EH (cell line): ENCODE measurements around the gene LILRB5.
A peak's percentile ranks its signal among the peaks of the same experiment; 100 is the strongest.
"Not testable (repeated sequence)": the region's sequence is repeated elsewhere in the genome, so short reads cannot be mapped to it uniquely, and the experiment has no call there.

Experiments used
- DNase-seq: peaks from one replicate; pipeline ENCODE4 v3.0.0-alpha.2; 2015; ENCODE audit warnings: low read depth

LILRB5 gene

DNA sequence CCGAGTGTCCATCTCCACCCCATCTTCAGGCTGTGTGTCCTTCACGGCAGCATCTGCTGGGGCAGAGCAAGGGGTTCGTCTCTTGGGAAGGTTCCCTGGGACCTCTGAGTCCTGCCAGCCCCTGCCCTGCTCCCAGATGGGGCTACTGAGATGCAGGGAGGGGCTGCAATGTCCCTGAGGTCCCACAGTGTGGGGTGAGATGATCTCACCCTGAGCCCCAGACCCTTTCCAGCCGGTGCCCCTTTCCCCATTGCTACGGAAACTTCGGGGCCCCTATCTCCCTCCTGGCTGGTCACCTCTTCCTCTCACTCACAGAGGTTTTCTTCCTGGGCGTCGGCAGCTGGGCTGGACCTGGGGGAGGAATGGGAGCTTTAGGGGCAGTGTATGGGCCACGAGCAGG lies 18.9 kb upstream of the LILRB5 start:
- DNase-seq, result no peak

DNA sequence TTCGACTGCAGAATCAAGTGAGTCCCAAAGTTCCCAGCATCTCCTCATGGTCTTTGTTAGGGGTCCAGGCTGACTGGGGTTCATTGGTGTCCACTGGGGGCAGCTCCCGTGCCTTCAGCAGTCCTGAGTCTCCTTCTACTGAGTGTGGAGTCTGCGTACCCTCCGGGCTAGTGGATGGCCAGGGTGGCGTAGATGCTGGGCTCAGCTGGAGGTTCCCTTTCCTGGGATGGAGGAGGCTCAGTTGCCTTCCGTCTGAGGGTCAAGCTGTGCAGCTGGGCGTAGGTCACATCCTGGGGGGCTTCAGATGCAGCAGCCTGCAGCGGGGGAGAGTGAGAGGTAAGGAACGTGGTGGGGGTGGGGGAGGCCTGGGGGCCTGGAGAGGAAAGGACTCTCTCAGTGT lies 17.4 kb upstream of the LILRB5 start:
- DNase-seq, result not testable (repeated sequence)

DNA sequence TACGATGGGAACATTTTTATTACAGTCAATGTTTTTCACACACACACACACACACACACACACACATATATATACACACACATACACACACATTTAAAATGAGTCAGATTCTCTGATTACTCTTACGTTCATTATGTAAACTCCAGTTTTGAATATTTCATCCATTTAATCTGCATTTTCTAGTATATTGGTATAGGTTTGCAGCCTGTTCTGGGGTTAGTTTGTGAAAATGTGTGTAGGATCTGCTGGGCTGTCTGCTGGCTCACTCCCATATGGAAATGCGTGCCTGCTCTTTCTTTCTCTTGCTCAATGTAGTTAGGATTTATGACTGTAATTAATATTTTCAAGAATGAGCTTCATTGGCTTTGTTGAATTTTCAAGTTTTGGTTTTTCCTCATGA lies 16.7 kb upstream of the LILRB5 start:
- DNase-seq, result no peak

DNA sequence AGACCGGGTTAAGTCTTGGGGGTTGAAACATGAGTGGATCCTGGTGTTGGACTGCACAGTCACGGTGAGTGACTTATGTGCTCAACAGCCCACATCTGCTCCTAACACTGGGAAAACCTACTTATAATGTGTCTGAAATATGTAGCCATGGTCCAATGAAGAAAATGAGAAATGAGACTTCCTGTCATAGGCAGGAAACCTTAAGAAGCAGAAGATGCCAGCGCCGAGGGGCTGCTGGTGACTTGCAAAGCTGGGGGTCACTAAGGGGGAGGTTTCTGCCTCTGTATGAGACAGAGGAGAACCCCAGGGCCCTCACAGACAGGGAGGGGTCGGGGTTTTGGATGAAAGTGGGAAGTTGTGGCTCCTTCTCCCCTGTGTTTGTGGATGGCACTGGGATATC lies 15.1 kb upstream of the LILRB5 start:
- not testable (repeated sequence) for DNase-seq

DNA sequence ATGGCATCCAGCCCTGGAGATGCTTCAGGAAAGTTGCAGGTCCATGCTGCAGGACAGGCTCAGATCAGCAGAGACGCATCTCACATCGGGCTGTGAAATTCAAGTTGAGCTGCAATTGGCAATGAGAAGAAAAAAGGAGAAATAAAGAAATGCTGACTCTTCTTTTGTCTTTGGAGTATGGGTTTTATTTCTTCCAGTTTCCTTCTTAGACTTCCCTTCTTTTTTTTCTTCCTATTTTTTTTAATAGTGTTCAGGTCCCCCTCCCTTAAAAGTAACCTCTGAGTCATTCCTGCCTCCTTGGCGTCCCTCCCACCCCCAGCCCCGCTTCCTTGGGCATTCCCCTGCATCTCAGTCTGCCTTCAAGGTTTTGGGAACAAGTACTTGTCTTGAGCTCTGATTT lies 14.5 kb upstream of the LILRB5 start:
- not testable (repeated sequence) for DNase-seq

DNA sequence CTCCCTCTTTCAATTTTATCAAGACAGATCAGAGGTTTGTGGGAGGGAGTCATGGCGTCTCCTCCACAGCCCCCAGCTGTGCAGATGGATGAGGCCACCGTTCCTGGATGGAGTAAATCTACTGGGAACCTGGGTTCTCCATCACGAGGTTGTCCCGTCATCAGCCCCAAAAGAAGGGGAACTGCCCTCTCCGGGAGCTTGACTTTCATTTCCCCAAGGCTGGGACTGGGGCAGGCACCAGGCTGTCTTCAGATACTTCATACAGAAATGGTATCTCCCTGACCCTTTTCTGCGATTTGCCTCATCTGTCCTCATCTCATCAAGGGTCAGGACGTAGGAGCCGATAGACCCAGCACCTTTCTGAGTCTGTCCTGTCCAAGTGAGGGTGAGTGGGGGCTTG lies 14.0 kb upstream of the LILRB5 start:
- DNase-seq, result no peak

DNA sequence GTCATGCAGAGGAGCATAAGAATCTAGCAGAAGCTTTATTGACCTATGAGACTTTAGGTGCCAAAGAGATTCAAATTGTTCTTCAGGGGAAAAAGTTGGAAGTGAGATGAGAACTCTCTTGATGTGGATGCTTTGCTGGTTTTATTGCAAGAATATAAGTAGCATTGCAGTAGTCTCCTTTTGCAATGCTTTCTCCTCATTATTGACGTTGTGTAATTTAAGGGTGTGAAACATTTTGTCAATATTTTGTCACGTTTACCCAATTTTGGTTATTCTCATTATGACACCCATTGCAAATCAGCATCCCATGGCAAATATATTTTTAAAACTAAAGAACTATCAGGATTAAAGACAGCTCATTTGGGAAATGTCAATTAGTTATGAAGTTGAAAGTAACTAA lies 11.9 kb upstream of the LILRB5 start:
- DNase-seq, result no peak

DNA sequence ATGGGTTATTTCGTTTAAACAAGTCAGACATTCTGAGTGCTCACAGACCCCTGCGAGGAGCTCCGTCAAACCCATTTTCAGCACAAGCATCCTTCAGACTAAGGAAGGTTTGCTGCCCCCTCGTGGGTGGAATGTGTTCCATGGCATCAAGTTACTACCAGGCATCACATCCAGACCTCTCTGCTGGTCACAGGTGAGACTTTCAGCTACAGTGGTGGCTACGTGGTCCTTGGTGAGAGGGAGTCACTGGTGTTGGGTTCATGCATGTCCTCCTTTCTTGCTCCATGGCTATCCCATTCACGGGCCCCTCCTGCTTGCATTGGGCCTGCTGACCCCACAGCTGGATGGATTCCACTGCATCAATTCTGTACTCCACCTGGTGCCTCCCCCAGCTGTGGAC lies 9.1 kb upstream of the LILRB5 start:
- peak; percentile 67 for DNase-seq

DNA sequence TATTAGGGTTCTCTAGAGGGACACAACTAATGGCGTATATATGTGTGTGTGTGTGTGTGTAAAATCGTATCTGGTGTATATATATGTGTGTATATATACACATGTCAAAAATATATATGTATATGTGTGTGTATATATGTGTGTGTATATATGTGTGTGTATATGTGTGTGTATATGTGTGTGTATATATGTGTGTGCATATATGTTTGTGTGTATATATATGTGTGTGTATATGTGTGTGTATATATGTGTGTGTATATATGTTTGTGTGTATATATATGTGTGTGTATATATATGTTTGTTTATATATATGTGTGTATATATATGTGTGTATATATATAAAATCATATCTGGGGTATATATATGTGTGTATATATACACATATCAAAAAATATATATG lies 5.4 kb upstream of the LILRB5 start:
- DNase-seq, result no peak

DNA sequence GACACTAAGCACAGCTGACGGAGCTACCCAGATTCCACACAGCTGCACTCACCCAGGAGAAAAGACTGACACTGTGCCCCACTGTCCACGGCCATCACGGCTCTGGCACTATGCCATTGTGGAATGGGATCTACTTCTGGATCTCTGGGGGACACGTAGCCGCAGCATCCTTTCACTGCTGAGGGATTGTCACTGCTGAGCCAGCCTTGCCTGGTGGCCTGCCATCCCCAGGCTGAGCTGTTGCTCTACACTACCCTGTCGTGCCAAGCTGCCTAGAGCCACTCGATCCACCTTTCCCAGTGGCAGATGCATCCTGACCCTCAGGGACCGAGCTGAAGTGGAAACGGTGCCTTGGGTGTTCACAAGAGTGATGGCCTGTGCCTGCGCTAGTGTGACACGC lies 5.0 kb upstream of the LILRB5 start:
- no peak for DNase-seq

DNA sequence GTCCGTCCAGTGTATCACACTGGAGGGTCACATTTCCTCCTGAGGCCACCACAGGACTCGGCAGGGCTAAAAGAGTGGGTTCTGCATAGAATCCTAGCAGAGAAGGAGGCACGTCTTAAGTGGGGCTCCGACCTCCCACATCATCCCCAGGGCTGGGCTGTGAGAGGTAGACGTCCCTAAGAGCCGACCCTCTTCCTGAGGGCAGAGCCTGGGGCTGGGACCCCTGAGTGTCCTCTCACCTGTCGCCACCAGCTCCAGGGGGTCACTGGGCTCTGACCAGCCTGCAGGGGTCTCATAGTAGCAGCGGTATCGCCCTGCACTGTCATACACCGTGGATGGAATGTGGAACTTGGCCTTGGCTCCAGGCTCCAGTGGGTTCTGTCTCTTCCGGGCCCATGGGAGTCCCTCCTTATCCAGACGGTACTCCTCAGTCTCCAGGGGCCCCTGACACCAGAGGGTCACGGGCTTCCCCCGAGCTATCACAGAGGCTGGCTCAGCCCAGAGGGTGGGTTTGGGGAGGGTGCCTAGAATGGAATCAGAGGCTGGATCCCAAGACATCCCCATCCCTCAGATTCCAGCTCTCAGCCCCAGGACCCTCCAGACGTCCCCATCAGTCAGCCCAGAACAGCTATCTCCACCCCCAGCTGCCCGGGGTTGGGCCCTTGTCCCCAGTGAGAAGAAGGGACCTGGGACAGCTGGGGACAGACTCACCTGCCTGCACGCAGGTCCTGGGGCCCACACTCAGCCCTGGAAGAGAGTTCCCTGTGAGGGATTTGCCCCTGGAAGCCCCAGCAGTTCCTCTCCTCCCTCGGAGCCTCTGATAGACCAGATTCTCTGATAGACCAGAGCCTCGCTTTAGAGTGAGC lies 590 bp downstream of the LILRB5 start:
- no peak for DNase-seq

DNA sequence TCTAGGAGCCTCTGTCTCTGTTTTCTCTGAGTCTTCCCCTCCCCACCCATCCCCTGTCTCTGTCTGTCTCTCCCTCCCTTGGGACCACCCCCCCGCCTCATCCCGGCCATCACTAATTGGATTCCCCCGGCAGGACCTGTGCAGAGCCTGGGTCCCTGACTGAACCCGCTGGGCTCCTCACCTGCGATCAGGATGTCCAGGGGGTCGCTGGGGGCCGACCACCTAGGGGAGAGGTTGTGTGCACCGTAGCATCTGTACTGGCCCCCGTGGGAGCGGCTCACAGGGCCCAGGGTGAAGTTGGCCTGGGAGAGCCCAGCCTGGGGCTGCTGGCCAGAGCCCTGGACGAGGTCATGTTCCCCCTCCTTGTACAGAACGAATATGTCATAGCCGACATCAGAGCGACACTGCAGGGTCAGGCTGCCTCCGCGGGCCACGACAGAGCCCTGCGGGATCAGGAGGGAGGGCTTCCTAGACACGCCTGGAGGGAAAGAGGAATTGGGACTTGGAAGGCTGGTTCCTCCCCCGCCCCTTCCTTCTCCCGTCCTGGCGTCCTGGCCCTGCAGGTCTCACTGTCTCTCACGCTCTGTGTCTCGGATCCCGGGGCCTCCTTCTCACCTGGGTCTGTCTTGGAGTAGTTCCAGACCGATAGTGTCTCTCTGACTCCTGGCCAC lies 1.8 kb downstream of the LILRB5 start:
- no peak for DNase-seq

DNA sequence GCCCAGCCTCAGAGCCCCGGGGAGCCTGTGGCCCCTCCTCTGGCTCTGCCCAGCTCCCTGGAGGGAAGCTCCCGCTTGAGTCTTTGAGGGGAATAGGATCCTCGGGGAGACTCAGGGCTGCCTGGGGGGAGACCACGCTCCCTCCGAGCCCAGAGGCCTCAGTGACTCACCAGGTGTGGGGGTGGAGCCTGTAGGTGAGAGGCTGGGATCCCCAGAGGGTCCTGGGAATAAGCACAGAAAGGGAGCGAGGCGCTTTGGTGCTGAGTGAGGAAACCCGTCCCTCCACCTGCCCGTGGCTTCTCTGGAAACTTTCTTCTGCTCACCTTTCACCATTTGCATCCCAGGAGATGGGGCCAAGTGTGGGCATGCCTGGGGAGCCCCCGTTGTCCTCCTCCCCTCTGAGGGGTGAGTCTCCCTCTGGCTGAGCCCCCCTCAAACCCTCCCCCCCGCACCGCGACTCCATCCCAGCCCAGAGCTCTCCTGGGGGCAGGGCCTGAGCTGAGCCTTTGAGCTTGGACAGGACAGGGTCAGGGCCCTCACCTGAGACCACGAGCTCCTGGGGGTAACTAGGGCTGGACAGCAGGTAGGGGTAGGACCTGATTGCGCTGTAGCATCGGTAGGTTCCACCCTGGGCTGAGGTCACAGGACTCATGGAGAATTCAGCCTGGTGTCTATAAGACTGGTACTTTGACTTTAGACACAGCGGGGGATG lies 2.7 kb downstream of the LILRB5 start:
- no peak for DNase-seq

DNA sequence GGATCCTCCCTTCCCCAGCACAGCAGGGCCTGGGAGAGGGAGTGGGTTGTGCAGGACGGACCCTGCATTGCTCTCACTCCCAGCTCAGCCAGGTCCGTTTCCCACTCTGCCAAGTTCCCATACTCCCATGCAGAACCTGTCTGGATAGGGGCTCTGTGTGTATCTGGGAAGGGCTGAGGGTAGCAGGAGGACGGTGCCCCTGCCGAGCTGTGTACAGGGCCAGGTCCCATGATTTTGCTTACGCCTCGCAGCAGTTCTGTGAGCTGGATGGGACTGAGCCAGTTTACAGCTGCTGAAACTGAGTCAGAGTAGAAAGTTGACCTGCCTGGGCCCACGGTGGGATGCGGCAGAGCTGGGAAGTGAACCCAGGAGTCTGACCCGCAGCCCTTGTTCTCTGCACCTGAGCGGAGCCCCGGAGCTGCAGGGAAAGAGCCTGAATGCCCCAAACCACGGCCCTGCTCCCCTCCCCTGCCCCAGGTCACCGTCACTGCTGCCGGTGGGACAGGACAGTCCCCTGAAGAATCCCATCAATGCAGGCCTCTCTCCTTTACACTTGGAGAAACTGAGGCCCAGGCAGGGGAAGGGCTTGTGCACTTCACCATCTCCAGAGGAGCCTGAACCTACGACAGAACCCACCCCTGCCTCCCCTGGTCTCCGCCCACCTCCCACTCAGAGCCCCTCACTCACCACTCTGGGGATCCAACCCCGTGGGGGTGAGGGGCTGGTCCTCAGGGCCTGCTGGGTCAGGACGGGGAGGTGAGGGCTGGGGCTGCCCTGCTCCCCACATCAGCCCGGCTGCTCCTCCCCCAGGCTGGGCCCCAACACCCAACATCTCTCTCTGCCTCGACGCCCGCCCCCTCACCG lies 3.5 kb downstream of the LILRB5 start:
- no peak for DNase-seq

DNA sequence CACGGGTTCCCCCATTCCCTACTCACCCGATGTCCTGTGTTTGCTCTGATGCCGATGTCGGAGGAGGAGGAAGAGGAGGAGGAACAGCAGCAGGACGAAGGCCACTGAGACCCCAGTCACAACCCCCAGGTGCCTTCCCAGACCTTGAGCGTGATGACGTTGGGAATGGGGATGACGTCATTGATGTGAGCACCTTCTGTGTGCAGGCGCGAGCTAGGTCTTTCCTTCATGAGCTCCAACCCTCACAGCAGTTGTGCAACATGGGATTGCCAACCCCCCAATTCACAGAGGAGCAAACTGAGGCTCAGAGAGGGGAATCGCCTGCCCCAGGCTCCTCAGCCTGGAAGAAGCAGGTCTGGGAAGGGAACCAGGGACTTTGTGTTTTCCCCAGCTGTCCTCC lies 4.2 kb downstream of the LILRB5 start:
- no peak for DNase-seq

DNA sequence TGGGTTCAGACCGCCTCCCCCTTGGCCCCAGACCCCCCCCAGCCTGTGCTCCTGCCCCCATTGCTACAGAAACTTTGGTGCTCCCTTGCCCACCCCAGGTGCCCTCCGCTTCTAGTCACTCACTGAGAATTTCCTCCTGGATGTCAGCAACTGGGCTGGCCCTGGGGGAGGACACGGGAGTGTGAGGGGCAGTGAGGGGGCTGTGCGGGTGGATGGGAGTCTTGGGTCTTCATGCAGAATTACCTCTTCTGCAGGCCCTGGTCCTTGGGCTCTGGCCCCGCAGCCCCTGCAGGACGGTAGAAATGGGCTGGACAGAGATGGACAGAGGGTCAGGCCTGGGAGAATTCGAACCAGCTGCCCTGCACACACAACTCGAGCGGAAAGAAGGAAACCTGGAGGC lies 4.8 kb downstream of the LILRB5 start:
- no peak for DNase-seq

DNA sequence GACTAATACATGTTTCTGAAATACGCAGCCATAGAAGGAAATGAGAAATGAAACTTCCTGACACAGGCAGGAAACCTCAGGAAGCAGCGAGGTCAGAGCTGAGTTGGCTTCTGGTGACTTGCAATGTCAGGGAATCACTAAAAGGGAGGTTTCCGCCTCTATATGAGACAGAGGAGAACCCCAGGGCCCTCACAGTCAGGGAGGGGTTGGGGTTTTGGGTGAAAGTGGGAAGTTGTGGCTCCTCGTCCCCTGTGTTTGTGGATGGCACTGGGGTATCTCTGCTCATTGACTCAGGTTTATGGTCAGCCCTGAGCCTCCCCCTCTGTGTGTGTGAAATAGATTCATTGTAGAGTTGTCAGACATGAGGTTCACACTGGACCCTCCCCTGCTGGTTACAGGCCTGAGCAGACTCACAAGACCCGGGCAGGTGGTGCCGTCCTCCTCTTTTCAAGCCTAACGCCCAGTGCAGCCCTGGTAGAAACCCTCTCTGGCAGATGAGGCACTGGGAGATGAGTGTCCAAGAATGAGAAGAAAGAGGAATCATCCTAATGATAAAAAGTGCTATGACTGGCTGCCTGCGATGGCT lies 9.0 kb downstream of the LILRB5 start:
- DNase-seq, result peak; percentile 40

DNA sequence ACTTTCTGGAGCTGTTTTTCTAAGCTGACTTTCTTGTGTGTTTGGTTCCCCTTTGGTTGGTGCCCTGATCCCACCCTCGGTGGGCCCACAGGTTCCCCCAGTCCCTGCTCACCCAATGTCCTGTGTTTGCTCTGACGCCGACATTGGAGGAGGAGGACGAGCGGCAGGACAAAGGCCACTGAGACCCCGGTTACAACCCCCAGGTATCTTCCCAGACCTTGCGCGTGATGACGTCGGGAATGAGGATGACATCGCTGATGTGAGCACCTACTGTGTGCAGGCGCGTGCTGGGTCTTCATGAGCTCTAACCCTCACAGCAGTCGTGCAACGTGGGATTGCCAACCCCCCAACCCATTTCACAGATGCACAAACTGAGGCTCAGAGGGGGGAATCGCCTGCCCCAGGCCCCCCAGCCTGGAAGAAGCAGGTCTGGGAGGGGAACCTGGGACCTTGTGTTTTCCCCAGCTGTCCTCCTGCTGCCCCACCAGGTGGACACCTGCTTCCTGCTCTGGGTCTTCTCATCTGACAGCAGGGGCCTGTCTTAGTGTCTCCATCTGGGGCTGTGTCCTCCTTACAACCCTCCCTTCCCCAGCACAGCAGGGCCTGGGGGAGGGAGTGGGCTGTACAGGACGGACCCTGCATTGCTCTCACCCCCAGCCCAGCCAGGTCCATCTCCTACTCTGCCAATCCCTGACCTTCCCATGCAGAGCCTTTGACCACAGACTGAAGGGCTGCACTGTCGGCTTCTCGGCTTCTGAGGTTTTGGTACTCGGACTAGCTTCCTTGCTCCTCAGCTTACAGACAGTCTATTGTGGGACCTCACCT lies 9.8 kb downstream of the LILRB5 start:
- no peak for DNase-seq

DNA sequence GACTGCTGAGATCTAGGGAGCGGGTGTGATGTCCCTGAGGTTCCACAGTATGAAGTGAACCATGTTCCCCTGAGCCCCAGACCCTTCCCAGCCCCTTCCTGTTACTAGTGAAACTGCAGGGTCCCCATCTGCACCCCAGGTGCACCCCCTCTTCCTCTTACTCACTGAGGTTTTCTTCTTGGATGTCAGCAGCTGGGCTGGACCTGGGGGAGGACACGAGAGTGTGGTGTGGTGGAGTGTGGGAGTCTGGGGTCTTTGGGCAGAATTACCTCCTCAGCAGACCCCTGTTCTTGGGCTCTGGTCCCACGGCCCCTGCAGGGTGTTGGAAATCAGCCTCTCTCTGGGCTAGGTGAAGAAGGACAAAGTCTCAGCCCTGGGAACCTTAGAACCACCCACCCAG lies 11.1 kb downstream of the LILRB5 start:
- DNase-seq, result no peak

DNA sequence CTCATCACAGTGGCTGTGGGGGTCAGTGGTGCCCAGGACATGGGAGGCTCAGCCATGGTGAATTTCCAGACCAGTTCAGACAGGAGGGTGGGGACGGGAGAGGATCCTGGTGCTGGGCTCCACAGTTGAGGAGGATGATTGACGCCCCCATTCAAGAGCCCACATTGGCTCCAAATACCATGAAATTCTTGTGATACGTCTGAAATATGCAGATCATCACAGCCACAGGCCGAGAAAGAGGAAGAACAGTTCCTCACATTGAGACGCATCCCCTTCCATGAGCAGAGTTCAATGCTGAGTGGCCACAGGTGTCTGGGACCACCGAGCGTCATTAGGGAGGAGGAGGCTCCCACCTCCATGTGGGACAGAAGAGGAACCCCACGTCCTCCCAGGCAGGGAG lies 13.3 kb downstream of the LILRB5 start:
- not testable (repeated sequence) for DNase-seq

DNA sequence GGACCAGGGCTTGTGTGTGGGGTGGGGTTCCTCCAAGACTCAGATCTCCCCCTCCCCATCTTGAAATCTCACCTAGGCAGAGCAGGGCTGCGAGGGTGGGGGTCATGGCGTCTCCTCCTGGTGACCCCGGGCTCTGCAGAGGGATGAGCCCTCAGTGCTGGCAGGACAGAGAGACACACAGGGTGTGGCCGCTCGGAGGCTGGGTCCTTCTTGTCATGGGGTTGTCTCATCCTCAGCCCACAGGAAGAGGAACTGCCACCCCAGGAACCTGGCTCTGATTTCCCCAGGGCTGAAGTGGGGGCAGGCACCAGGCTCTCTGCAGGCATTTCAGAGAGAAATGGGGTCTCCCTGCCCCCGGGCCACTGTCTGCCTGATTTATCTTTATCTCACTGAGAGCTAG lies 14.4 kb downstream of the LILRB5 start, which contains the start of gene LILRA6:
TSS of gene LILRA6 (minus strand) at position 145 of the 400 bp plus-strand sequence.
- not testable (repeated sequence) for DNase-seq
